HG02938 (cell line): ENCODE results near the gene KIN.
"Not testable (repeated sequence)": the region's sequence is repeated elsewhere in the genome, so short reads cannot be mapped to it uniquely, and the experiment has no call there.

Source experiments
- ATAC-seq: cut with Tn5 transposase; IDR thresholded peaks from one replicate; pipeline ENCODE4 v1.9.1; 2021; ENCODE audit warnings: mild to moderate bottlenecking, moderate library complexity; ENCODE audit not compliant: unreplicated experiment

KIN gene

GRCh38 chr10:7738536-7739407, 49.0 kb downstream of the KIN start:
- ATAC-seq, result no peak

GRCh38 chr10:7734821-7735220, 53.0 kb downstream of the KIN start:
- no peak for ATAC-seq

- ATAC-seq, result no peak
These were observed 64.8 kb downstream of the KIN start for GRCh38 chr10:7722927-7723529.

DNA sequence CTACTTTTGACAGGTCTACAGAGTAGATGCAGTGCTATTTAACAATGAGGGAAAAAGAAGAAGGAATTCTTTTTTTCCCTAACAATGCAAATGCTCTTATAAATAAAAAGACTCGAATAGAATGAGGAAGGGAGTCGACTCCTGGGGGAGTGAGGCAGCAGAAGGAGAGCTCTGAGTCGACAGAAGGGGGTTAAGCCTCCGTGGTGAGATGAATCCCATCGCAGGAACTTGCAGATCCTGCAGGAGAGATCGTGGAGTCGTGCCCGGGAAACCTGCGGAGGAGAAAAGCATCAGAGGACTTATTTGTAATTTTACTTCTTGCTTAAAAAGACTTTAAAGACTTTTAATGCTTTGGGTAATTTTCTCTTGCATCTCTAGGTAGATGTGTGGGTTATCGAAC, 67.3 kb downstream of the KIN start:
- no peak for ATAC-seq

- ATAC-seq, result no peak
These were observed 69.1 kb downstream of the KIN start for GRCh38 chr10:7718685-7719084.

DNA sequence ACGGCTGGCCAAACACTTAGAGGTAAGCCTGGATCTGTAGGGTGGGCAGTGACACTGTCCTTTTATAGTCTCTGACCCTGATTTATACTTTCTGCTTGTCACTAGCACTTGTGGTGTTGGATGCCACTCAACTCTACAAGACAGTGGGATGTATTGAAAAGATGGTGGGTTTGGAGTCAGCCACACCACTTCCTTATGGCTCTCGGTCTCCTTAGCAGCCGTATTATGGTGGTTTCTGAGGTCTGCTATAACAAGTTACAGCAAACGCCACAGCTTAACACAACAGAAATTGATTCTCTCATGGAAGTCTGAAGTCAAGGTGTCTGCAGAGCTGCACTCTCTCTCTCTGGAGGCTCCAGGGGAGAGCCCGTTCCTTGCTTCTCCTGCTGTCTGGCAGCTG, 70.0 kb downstream of the KIN start:
- ATAC-seq, result no peak

GRCh38 chr10:7715515-7715914, 72.3 kb downstream of the KIN start:
- ATAC-seq, result no peak

DNA sequence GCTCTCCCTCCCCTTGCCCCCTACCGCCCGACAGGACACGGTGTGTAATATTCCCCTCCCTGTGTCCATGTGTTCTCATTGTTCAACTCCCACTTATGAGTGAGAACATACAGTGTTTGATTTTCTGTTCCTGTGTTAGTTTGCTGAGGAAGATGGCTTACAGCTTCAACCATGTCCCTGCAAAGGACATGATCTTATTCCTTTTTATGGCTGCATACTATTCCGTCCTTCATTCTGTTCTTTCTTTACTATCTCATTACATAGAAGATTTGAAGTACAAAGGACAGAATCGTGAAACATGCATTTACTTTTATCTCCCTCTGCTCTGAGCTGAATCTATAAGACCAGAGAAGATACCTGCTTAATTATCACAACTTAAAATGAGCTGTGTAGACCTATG, 76.7 kb downstream of the KIN start:
- ATAC-seq, result not testable (repeated sequence)

DNA sequence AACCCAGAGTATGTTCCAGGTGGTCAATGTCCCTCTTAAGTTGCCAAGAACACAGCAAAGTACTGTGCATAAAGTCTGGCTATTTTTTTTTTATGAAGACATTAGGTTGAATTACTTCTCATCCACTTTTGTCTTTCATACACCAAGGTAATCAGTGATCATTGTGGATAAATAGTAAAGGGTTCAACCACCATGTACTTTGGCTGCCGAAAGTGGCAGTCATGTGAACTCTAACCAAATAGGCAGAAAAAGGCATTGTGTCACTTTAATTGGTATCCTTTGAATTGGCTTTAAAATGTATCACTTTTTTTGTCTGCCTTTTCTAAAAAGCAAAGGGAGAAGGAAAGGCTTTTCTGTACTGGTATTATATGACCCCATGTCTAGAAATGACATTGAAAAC, 77.3 kb downstream of the KIN start:
- no peak for ATAC-seq

DNA sequence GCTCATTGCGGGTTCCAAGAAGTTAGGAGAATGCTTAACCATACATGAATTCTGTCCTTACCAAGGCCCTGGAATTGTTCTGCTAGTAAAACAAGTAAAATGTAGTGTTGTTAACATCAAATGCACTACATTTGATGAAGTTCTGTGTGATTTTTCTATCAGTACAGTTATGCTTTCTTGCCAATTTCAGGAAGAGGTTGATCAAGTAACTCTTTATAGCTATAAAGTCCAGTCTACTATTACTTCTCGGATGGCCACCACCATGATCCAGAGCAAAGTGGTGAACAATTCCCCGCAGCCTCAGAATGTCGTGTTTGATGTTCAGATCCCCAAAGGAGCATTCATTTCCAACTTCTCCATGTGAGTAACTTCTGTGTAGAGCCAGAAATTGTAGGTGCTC, 79.0 kb downstream of the KIN start:
- no peak for ATAC-seq

GRCh38 chr10:7707858-7708622, 79.8 kb downstream of the KIN start:
- ATAC-seq, result no peak

DNA sequence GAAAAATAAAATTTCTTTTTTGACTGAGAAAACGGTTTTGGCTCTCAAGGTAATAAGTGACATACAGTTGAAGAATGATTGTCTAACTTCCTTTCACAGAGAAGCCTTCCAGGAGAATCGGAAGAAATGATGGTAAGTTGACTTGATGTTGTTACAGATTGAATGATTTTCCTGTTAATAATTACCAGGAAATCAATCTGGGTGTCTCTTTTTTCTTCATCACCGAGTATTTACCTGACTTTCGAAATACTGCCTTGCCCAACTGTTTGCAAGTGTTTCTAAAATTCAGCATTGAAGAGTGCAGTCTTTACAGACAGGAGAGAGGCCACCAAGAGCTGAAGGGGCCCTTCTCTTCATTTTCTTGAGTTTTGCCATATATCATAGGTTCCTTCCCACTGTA, 80.7 kb downstream of the KIN start:
- ATAC-seq, result no peak

DNA sequence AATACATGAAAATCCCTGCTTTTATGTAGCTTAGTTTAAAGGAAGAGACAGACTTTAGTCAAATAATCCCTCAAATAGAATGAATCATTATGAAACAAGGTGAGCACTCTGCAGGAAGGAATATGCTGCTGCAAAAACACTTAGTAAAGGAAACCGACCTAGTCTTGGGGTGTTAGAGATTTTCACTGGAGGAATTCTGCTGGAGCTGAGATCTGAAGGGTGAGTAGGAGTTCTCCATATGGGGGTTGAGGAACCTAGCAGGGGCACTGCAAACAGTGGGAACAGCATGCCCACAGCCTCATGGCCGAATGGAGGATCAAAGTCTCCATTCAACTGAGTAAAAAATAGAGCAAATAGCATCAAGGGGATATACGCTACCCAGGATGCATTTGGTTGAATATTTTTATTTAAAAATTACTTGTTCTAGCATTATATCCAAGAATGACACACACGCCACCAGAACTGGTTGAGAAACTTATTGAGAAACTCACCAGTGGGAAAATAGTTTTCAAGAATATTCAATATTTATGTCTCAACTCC, 81.2 kb downstream of the KIN start:
- ATAC-seq, result no peak

DNA sequence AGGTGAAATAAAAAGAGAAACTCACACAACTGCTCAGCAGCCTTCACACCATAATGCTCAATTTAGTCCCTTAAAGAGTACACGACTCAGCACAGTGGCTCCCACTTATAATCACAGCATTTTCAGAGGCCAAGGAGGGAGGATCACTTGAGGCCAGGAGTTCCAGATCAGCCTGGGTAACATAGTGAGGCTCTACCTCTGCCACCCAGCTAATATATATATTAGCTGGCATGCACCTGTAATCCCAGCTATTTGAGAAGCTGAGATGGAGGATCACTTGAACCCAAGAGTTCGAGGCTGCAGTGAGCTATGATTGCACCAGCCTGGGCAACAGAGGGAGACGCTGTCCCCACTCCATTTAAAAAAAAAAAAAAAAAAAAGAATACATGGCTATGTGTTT, 82.5 kb downstream of the KIN start:
- no peak for ATAC-seq

DNA sequence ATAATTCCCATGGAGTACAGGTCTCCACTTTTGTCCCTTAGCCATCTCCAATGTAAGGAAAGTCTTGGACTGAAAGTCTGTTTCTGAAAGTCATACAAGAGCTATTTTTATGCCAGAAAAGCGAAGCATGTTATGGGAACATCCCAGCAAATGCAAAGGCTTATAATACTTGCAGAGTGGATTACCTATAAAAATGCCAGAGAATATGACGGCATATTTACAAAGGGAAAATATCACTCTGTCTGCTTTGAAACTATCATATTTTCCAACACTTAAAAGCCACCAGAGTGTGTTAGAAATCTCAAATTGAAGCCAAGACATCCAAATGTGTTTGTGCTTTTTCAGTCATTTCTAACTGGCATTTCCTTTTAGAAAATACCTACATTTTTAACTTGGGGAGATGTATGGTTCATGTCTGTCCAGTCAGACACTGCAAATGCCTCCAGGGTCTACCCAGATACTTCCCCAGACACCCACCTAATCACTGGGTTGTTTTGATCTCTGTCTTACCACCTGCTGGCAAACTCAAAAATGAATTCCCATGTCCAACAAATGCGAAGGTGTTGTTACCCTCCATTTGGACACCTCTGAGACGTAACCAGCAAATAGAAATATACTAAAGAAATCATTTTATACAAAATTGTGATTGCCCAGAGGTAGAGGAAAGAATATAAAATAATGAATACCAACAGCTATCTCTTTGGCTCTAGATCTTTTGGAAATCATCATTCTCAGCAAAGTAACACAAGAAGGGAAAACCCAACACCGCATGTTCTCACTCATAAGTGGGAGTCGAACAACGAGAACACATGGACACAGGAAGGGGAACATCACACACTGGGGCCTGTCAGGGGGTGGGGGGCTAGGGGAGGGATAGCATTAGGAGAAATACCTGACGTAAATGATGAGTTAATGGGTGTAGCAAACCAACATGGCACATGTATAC, 83.4 kb downstream of the KIN start:
- ATAC-seq, result no peak

DNA sequence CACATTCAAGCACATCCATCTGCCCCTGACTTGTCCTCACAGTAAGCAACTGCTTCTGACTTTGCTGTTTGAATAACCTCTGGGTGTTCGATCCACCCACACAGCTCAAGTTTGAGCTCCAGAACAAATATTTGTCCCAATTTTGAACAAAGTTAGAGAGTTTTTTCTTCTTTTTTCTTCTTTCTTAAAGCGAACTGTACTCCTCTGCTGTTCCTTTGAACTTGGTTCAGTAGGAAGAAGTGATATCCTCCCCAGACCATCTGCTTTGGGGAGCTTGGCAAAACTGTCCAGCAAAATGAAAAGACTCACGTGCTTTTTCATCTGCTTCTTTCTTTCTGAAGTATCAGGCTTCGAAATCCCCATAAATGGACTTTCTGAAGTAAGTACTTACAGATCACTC, 84.7 kb downstream of the KIN start, which contains the start of gene ITIH2:
Gene ITIH2 (plus strand): TSS at position 177 of the 400 bp plus-strand sequence. CDS start 119 bp downstream, at position 296.
- no peak for ATAC-seq

DNA sequence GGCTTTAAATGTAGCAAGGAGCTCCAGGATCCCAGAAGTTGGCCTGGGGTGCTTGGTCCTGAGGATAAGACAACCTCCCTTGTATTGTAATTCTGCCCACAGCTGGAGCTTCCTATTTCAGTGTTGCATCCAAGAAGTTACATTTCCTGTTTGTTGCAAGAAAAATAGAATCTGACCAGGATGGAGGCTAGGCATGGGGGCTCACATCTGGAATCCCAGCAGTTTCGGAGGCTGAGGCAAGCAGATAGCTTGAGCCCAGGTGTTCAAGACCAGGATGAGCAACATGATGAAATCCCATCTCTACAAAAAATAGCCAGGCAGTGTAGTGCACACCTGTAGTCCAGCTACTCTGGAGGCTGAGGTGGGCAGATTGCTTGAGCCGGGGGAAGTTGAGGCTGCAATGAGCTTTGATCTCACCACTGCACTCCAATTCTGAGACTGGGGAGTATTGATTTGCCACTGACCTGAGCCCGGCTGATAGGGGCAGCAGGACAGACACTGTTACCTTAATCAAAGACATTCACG, 85.4 kb downstream of the KIN start:
- ATAC-seq, result no peak

DNA sequence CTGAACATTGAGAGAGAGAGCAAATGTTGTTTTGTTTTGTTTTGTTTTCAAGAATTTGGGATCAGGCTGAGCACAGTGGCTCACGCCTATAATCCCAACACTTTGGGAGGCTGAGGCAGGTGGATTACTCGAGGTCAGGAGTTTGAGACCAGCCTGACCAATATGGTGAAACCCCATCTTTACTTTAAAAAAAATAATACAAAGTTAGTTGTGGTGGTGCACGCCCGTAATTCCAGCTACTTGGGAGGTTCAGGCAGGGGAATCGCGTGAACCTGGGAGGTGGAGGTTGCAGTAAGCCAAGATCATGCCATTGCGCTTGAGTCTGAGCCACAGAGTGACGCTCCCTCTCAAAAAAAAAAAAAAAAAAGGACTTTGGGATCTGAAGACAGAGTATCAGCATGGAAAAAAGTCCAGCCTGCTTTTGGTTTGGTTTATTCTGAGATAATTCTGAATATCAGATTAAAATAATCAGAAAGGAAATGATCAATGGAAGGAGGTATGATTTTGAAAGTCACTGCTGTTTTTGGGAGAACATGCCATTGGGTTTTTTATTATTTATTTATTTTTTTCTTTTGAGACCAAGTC, 86.5 kb downstream of the KIN start:
- ATAC-seq, result no peak
